HCT116 (cell line): Measurements from ENCODE around the gene MOB4. TPM values are rescaled to one million over a fixed set of nuclear protein-coding genes. Genes with fewer than 3 reads are reported as not detected.
"Not testable (repeated sequence)": the region's sequence is repeated elsewhere in the genome, so short reads cannot be mapped to it uniquely, and the experiment has no call there.

ENCODE experiments used
- ATAC-seq: fragments of 200-7000 bp; cut with Tn5 transposase; 2 replicates; pipeline ENCODE4 v1.9.1; 2020; ENCODE audit warnings: mild to moderate bottlenecking, moderate library complexity
- BruUV-seq: library from RNA; stranded (reverse); fragments of 400-500 nt; replicated peaks from 2 replicates; lab custom pipeline; 2021; lab: Mats Ljungman, UMichigan
- CTCF ChIA-PET: fragments of 300-600 bp; sonication (Branson Sonifier 250); formaldehyde crosslinking; loops from one replicate; lab custom pipeline; 2021; ENCODE audit warnings: antibody characterized with exemption; lab: Charles Lee
- POLR2A ChIA-PET: fragments of 300-600, 350-600 bp; sonication (Branson Sonifier 250); formaldehyde crosslinking; loops from one replicate; lab custom pipeline; 2021; ENCODE audit warnings: antibody characterized with exemption; lab: Charles Lee
- RAD21 ChIA-PET, 2 experiments: fragments of 300-600 bp; sonication (Branson Sonifier 250); formaldehyde crosslinking; loops; one replicate each; lab custom pipeline; 2023; ENCODE audit warnings: low total read pairs in 2 of 2; ENCODE audit not compliant: uncharacterized antibody in 2 of 2, unreplicated experiment in 2 of 2, low non-redundant PET in 1 of 2; lab: Charles Lee
- DNase-seq: peaks from one replicate; pipeline ENCODE4 v3.0.0-alpha.2; 2010; ENCODE audit warnings: low read depth, low spot score
- H2AFZ ChIP-seq: fragments of 200-600 bp; shearing (Covaris generic), sonication (generic); 2 replicates; pipeline ENCODE4 v1.6.1; 2017; ENCODE audit warnings: low read depth, mixed run types, mixed read lengths, antibody characterized with exemption, low read length; ENCODE audit not compliant: poor library complexity, severe bottlenecking
- H3K27ac ChIP-seq: 2 replicates; pipeline ENCODE4 v1.5.1; 2012; ENCODE audit warnings: low read depth, low read length
- H3K27me3 ChIP-seq: fragments of 200-600 bp; sonication (generic); 2 replicates; pipeline ENCODE4 v1.6.1; 2016; ENCODE audit warnings: mixed run types, low read length, mixed read lengths; ENCODE audit not compliant: insufficient read depth
- H3K36me3 ChIP-seq, 2 experiments: fragments of 200-500 bp in 1 of 2; fragments of 200-600 bp in 1 of 2; sonication (Bioruptor generic) in 1 of 2; sonication (generic) in 1 of 2; 2 replicates each; pipeline versions ENCODE4 v1.5.1 to v1.6.1; 2014 to 2016; ENCODE audit warnings: low read length in 2 of 2, inconsistent platforms in 1 of 2, mixed read lengths in 1 of 2, mixed run types in 1 of 2; ENCODE audit not compliant: insufficient read depth in 2 of 2, control insufficient read depth in 1 of 2
- H3K4me1 ChIP-seq, 2 experiments: fragments of 200-600 bp in 1 of 2; sonication (generic) in 1 of 2; 2 replicates each; pipeline versions ENCODE4 v1.5.1 to v1.6.1; 2012 to 2017; ENCODE audit warnings: low read length in 2 of 2, inconsistent platforms in 1 of 2, mild to moderate bottlenecking in 1 of 2, mixed read lengths in 1 of 2, mixed run types in 1 of 2, moderate library complexity in 1 of 2; ENCODE audit not compliant: insufficient read depth in 2 of 2, control insufficient read depth in 1 of 2
- H3K4me2 ChIP-seq: fragments of 200-600 bp; sonication (generic); 2 replicates; pipeline ENCODE4 v1.6.1; 2017; ENCODE audit warnings: mixed run types, low read length, mixed read lengths
- H3K4me3 ChIP-seq, 2 experiments: fragments of 200-600 bp in 1 of 2; sonication (generic) in 1 of 2; replicated peaks in 1 of 2; 2 replicates each; pipeline ENCODE4 v1.5.1; 2011 to 2016; ENCODE audit warnings: low read length in 2 of 2, control low read depth in 1 of 2, low read depth in 1 of 2, mild to moderate bottlenecking in 1 of 2, mixed read lengths in 1 of 2, mixed run types in 1 of 2
- H3K79me2 ChIP-seq: fragments of 200-600 bp; sonication (generic); 2 replicates; pipeline ENCODE4 v1.6.1; 2017; ENCODE audit warnings: mild to moderate bottlenecking, mixed run types, low read length, moderate library complexity, mixed read lengths; ENCODE audit not compliant: insufficient read depth
- H3K9ac ChIP-seq: fragments of 200-600 bp; sonication (generic); 2 replicates; pipeline ENCODE4 v1.6.1; 2016; ENCODE audit warnings: low read length, mixed read lengths
- H3K9me2 ChIP-seq: fragments of 200-600 bp; sonication (generic), shearing (Covaris generic); 2 replicates; pipeline ENCODE4 v1.6.1; 2017; ENCODE audit warnings: mixed run types, mild to moderate bottlenecking, moderate library complexity; ENCODE audit not compliant: insufficient read depth
- H3K9me3 ChIP-seq, 2 experiments: fragments of 200-500 bp in 1 of 2; fragments of 200-600 bp in 1 of 2; sonication (Bioruptor generic) in 1 of 2; sonication (generic) in 1 of 2; 2 replicates each; pipeline ENCODE4 v1.6.1; 2014 to 2017; ENCODE audit warnings: low read length in 2 of 2, mixed read lengths in 2 of 2, inconsistent platforms in 1 of 2, low read depth in 1 of 2, mild to moderate bottlenecking in 1 of 2, mixed run types in 1 of 2, moderate library complexity in 1 of 2; ENCODE audit not compliant: control insufficient read depth in 1 of 2, insufficient read depth in 1 of 2
- H4K20me1 ChIP-seq: fragments of 200-600 bp; sonication (generic), shearing (Covaris generic); 2 replicates; pipeline ENCODE4 v1.6.1; 2017; ENCODE audit warnings: mixed run types, mild to moderate bottlenecking, moderate library complexity; ENCODE audit not compliant: insufficient read depth
- CTCF ChIP-seq, 3 experiments: fragments of 200-600 bp in 1 of 3; sonication (generic) in 1 of 3; IDR thresholded peaks in 2 of 3; conservative IDR thresholded peaks in 1 of 3; 2 replicates each; pipeline ENCODE4 v1.5.1; 2012 to 2017; ENCODE audit warnings: low read depth in 2 of 3, low read length in 2 of 3, antibody characterized with exemption in 1 of 3, borderline replicate concordance in 1 of 3, control low read depth in 1 of 3, mild to moderate bottlenecking in 1 of 3, mixed read lengths in 1 of 3, mixed run types in 1 of 3, moderate library complexity in 1 of 3; ENCODE audit not compliant: insufficient read depth in 1 of 3
- ELF1 ChIP-seq: IDR thresholded peaks from 2 replicates; pipeline ENCODE4 v1.6.1; 2012; ENCODE audit warnings: low read depth, borderline replicate concordance
- EZH2 ChIP-seq: fragments of 200-600 bp; sonication (generic); IDR thresholded peaks from 2 replicates; pipeline ENCODE4 v1.6.1; 2017; ENCODE audit warnings: antibody characterized with exemption, mixed run types
- ZFX ChIP-seq: fragments of 450-650 bp; IDR thresholded peaks from 2 replicates; pipeline ENCODE4 v1.6.1; 2017
- intact Hi-C: fragments of 100-400 bp; cut with micrococcal nuclease; formaldehyde crosslinking; loops from 2 replicates; pipeline ENCODE4 v1.10.0; 2022
- total RNA-seq: library from RNA; stranded (reverse); gene quantifications from one replicate; pipeline ENCODE4 v1.2.1, GENCODE V29; 2021; ENCODE audit not compliant: unreplicated experiment

The MOB4 gene
- total RNA-seq, 1 experiment from 2014 or later: 24.4 TPM

DNA sequence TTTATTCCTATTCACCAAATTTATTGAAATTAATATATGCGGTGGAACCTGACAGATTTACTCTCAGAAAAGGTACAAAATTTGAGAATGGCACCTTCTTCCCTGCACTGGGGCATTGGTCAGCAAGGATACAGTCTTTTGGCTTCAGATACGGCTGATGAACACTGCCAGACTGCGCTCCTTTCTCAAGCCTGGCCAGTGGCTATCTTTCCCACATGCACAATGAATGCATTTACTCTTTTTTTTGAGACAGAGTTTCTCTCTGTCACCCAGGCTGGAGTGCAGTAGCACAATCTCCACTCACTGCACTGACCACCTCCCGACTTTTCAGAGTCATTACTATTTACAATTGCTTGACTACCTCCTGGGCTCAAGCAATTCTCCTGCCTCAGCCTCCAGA, 61.6 kb downstream of the MOB4 start:
- Histone ChIP-seq H3K79me2 (no peaks in the 10 kb centered on the region), H2AFZ (no peak overlapping the region), H3K9ac (no peak overlapping the region), H3K27ac (no peak overlapping the region), H3K4me2 (no peak overlapping the region), H3K9me2 (no peaks in the 10 kb centered on the region), H3K4me1 (no peaks in the 10 kb centered on the region), H3K9me3 (peaks cover 0 to 4% of the 10 kb centered on the region in 2 experiments; a peak in 1 of 4 replicates), H4K20me1 (no peaks in the 10 kb centered on the region), H3K36me3 (peaks cover 0 to 2% of the 10 kb centered on the region in 2 experiments; a peak in 1 of 4 replicates), H3K4me3 (no peak overlapping the region), H3K27me3 (no peaks in the 10 kb centered on the region)
- ChIA-PET RAD21 (no interaction called here), POLR2A (no interaction called here), CTCF (no interaction called here)
- no peak for TF ChIP-seq EZH2
- no peak for TF ChIP-seq ZFX
- no peak for TF ChIP-seq ELF1
- no peak for TF ChIP-seq CTCF (IDR thresholded peaks at IDR 0.05 in 2 of 3, conservative IDR thresholded peaks at IDR 0.05 in 1 of 3; ENCODE audit: borderline replicate concordance in 1 of 3, insufficient read depth in 1 of 3, low read depth in 2 of 3, low read length in 2 of 3)
- no peak for DNase-seq
- no peak for ATAC-seq
- intact Hi-C loops: no loop called here
- BruUV-seq: no TSS peak

DNA sequence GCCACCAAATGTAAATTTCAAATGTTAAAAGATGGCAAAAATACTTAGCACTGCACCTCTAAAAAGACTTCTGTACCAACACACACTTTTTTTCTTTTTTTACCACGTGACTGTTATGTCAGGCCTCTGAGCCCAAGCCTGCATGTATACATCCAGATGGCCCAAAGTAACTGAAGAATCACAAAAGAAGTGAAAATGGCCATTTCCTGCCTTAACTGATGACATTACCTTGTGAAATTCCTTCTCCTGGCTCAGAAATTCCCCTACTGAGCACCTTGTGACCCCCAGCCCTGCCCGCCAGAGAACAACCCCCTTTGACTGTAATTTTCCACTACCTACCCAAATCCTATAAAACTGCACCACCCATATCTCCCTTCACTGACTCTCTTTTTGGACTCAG, 62.4 kb downstream of the MOB4 start:
- DNase-seq, H3K9me3 ChIP-seq, H3K9me2 ChIP-seq, RAD21 ChIA-PET, H3K79me2 ChIP-seq, H3K36me3 ChIP-seq, H3K27me3 ChIP-seq, H3K4me2 ChIP-seq, H3K27ac ChIP-seq, H3K4me1 ChIP-seq, CTCF ChIA-PET, intact Hi-C loops, ATAC-seq, H2AFZ ChIP-seq, POLR2A ChIA-PET, H4K20me1 ChIP-seq, BruUV-seq, H3K9ac ChIP-seq, H3K4me3 ChIP-seq: not testable (repeated sequence)

DNA sequence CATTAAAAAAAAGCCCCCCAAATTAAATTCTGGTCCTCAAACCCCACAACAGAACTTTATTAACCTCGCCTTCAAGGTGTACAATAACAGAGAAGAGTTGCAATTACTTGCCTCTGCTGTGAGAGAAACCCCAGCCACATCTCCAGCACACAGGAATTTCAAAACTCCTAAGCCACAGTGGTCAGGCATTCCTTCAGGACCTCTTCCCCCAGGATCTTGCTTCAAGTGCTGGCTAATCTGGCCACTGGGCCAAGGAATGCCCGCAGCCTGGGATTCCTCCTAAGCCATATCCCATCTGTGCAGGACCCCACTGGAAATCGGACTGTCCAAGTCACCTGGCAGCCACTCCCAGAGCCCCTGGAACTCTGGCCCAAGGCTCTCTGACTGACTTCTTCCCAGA, 64.3 kb downstream of the MOB4 start:
- POLR2A ChIA-PET, H3K4me2 ChIP-seq, BruUV-seq, H3K27me3 ChIP-seq, RAD21 ChIA-PET, H4K20me1 ChIP-seq, H2AFZ ChIP-seq, H3K9me2 ChIP-seq, H3K36me3 ChIP-seq, CTCF ChIA-PET, H3K4me1 ChIP-seq, H3K79me2 ChIP-seq, H3K4me3 ChIP-seq, DNase-seq, H3K9ac ChIP-seq, ATAC-seq, H3K9me3 ChIP-seq, H3K27ac ChIP-seq, intact Hi-C loops: not testable (repeated sequence)

- H3K9me2 ChIP-seq, CTCF ChIA-PET, BruUV-seq, H3K4me1 ChIP-seq, H3K4me2 ChIP-seq, ATAC-seq, intact Hi-C loops, H3K27me3 ChIP-seq, DNase-seq, H3K27ac ChIP-seq, POLR2A ChIA-PET, RAD21 ChIA-PET, H3K9me3 ChIP-seq, H3K36me3 ChIP-seq, H3K79me2 ChIP-seq, H3K4me3 ChIP-seq, H2AFZ ChIP-seq, H3K9ac ChIP-seq, H4K20me1 ChIP-seq: not testable (repeated sequence)
These were observed 71.4 kb downstream of the MOB4 start for GRCh38 chr2:197587255-197587654.
